ENCODE results near the gene LMBR1L. TPM values are rescaled to one million over a fixed set of nuclear protein-coding genes. Genes with fewer than 3 reads are reported as not detected.

Gene LMBR1L
- total RNA-seq, 3 donors from 2014 or later (not counting 1 experiment from before 2014, with no cell fraction given): 262 to 294 (median 271) TPM

GRCh38 chr12:49054524-49054923 is 56.1 kb downstream of the LMBR1L start:
- Mint-ChIP-seq H3K27ac (peak overlapping the region; percentile 81 to 85), H3K4me3 (no peak overlapping the region), H3K9me3 (no peaks in the 10 kb centered on the region), H3K27me3 (ENCODE audit: low read depth in 2 of 2) (no peaks in the 10 kb centered on the region), H3K4me1 (peaks cover 56 to 78% of the 10 kb centered on the region in 2 donors), H3K36me3 (peaks cover 8% of the 10 kb centered on the region)
- no peak for DNase-seq
- no peak for TF ChIP-seq CTCF (IDR thresholded peaks at IDR 0.05)
- Histone ChIP-seq H3K36me3 (ENCODE audit: control insufficient read depth, insufficient read depth, low read length) (peaks cover 58% of the 10 kb centered on the region), H3K9me3 (ENCODE audit: control insufficient read depth, insufficient read depth, low read length) (no peaks in the 10 kb centered on the region), H3K27me3 (ENCODE audit: control insufficient read depth, insufficient read depth, low read length) (no peaks in the 10 kb centered on the region), H3K4me3 (ENCODE audit: low read length) (no peak overlapping the region), H3K27ac (ENCODE audit: low read length) (no peak overlapping the region), H3K4me1 (ENCODE audit: control insufficient read depth, insufficient read depth, low read length) (peaks cover 46% of the 10 kb centered on the region)
- 95% methylated on average over 10 of the region's 10 CpGs for WGBS (ENCODE audit: insufficient coverage)
- intact Hi-C loops (cut with micrococcal nuclease): no loop called here
- ATAC-seq: no peak

GRCh38 chr12:49054096-49054495 is 56.6 kb downstream of the LMBR1L start:
- intact Hi-C loops (cut with micrococcal nuclease): no loop called here
- TF ChIP-seq CTCF (IDR thresholded peaks at IDR 0.05): no peak
- Mint-ChIP-seq H3K4me3 (no peak overlapping the region), H3K4me1 (peaks cover 52 to 74% of the 10 kb centered on the region in 2 donors), H3K9me3 (no peaks in the 10 kb centered on the region), H3K27me3 (ENCODE audit: low read depth in 2 of 2) (no peaks in the 10 kb centered on the region), H3K36me3 (peaks cover 8% of the 10 kb centered on the region), H3K27ac (peak overlapping the region in 1 of 2 donors; percentile 85)
- H3K27ac ChIP-seq (ENCODE audit: low read length): no peak overlapping the region
- no peak overlapping the region for H3K4me3 ChIP-seq (ENCODE audit: low read length)
- no peak for DNase-seq
- peaks cover 62% of the 10 kb centered on the region for H3K36me3 ChIP-seq (ENCODE audit: control insufficient read depth, insufficient read depth, low read length)
- 100% methylated on average over 4 of the region's 5 CpGs for WGBS (ENCODE audit: insufficient coverage)
- peaks cover 42% of the 10 kb centered on the region for H3K4me1 ChIP-seq (ENCODE audit: control insufficient read depth, insufficient read depth, low read length)
- ATAC-seq: no peak
- H3K9me3 ChIP-seq (ENCODE audit: control insufficient read depth, insufficient read depth, low read length): no peaks in the 10 kb centered on the region
- no peaks in the 10 kb centered on the region for H3K27me3 ChIP-seq (ENCODE audit: control insufficient read depth, insufficient read depth, low read length)

- ATAC-seq (no peak), DNase-seq (no peak)
- H3K9me3 Mint-ChIP-seq: no peaks in the 10 kb centered on the region
- H3K27me3 Mint-ChIP-seq (ENCODE audit: low read depth in 2 of 2): no peaks in the 10 kb centered on the region
- Histone ChIP-seq H3K27me3 (ENCODE audit: control insufficient read depth, insufficient read depth, low read length) (no peaks in the 10 kb centered on the region), H3K9me3 (ENCODE audit: control insufficient read depth, insufficient read depth, low read length) (no peaks in the 10 kb centered on the region), H3K4me1 (ENCODE audit: control insufficient read depth, insufficient read depth, low read length) (peaks cover 27% of the 10 kb centered on the region), H3K36me3 (ENCODE audit: control insufficient read depth, insufficient read depth, low read length) (peaks cover 77% of the 10 kb centered on the region), H3K27ac (ENCODE audit: low read length) (no peak overlapping the region), H3K4me3 (ENCODE audit: low read length) (no peak overlapping the region)
- H3K4me3 Mint-ChIP-seq: no peak overlapping the region
- intact Hi-C loops (cut with micrococcal nuclease): no loop called here
- TF ChIP-seq CTCF (IDR thresholded peaks at IDR 0.05): no peak
- 96% methylated on average over 16 of the region's 16 CpGs for WGBS (ENCODE audit: insufficient coverage)
- peaks cover 15% of the 10 kb centered on the region for H3K36me3 Mint-ChIP-seq
- H3K4me1 Mint-ChIP-seq: peaks cover 37 to 59% of the 10 kb centered on the region in 2 donors
- H3K27ac Mint-ChIP-seq: peak overlapping the region; percentile 48 to 57
Observed at GRCh38 chr12:49052451-49053208, 58.0 kb downstream of the LMBR1L start.

Measured in natural killer cell (primary cell).